Kidney capillary endothelial cell (primary cell): ENCODE measurements around the gene MED23.
A peak's percentile ranks its signal among the peaks of the same experiment; 100 is the strongest.

Experiments used
- DNase-seq: peaks from one replicate; pipeline ENCODE4 v3.0.0-alpha.2; 2018; ENCODE audit warnings: low spot score

The MED23 gene

DNA sequence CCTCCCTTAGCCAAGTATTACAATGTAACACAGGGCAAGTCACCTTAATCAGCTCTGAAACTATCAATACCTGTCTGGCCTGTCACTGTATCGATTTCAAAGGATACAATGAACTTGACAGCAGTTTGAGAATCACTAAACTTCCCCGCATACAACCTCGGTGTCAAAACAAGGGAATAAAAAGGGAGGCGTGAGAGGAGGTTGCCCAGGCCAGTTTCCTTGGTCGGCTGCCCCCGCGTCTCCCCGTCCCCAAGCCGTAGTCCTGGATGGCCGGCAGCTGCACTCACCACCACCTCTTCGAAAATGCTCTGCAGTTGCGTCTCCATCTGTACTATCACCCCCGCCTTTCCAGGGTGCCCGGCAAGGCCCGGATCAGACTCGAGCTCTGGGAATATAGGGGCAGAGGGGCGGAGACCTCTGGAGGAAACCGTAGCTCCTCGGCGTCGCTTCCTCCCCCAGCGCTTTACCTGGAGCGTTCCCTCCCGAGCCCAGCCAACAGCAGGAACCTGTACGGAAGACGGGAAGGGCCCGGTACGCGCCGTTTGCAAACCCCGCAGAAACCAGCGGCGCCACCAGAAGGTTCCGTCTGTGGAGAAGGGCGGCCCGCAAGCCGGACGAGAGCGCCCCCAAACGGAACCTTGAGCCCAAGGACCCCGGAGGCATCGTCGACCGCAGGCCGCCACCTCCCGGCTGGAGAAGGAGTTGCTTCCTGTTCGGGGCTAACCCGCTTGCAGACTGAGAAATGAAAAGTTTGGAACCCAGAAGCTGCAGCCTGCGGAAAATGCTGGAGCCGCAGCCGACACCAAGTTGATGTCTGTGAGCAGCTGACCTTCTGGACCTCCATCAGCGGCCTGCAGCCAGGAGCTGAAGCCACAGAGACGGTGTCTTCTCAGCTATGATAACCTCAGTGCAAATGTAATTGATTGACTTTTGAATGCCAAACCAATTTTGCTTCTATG is at the start of gene MED23:
MED23 (minus strand) TSS at position 519 of the 959 bp plus-strand sequence; CDS start at position 326, 193 bp downstream.
- peak; percentile 86 for DNase-seq

- DNase-seq, result no peak
Observed at GRCh38 chr6:131673184-131673583, 45.1 kb upstream of the MED23 start.

- DNase-seq, result peak; percentile 15
Observed at GRCh38 chr6:131669891-131670290, 41.8 kb upstream of the MED23 start.

GRCh38 chr6:131663578-131664165 is 35.6 kb upstream of the MED23 start:
- DNase-seq, result no peak

GRCh38 chr6:131660195-131660594 is 32.2 kb upstream of the MED23 start:
- DNase-seq, result peak; percentile 60

GRCh38 chr6:131658287-131658686 is 30.2 kb upstream of the MED23 start:
- DNase-seq, result no peak

DNA sequence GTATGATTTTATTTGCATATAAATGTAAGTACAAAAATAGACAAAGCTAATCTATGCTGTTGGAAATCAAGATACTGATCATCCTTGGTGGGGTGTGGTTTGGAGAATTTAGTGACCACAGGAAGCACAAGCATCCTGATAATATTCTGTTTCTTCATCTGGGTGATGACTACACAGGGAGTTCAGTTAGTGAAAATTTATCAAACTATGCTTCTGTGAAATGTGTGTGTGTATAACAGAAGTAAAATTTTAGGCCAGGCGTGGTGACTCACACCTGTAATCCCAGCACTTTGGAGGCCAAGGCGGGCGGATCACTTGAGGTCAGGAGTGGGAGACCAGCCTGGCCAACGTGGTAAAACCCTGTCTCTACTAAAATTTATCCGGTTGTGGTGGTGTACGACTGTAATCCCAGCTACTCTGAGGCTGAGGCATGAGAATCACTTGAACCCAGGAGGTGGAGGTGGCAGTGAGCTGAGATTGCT is 29.6 kb upstream of the MED23 start:
- DNase-seq, result no peak

- DNase-seq, result no peak
Observed at GRCh38 chr6:131657222-131657621, 29.2 kb upstream of the MED23 start.

GRCh38 chr6:131656667-131657066 is 28.6 kb upstream of the MED23 start:
- no peak for DNase-seq

DNA sequence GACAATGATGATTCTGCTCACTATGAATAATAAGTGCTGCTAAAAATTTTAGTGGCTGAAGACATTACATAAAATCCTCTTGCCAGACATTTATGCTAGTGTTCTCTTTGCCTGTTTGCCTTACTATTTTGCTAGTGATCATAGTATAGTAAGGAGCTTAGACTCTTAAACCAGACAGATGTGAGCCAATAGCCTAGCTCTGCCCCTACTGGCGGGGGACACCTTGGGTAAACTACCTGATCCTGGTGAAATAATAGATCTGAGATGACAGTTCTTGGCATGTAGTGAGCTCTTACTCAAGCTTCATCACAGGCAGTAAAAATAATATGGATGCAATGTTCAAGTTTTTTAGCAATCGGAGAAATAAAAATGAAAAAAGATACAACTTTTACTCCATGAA is 27.9 kb upstream of the MED23 start:
- no peak for DNase-seq

- no peak for DNase-seq
Observed at GRCh38 chr6:131655387-131655786, 27.3 kb upstream of the MED23 start.

DNA sequence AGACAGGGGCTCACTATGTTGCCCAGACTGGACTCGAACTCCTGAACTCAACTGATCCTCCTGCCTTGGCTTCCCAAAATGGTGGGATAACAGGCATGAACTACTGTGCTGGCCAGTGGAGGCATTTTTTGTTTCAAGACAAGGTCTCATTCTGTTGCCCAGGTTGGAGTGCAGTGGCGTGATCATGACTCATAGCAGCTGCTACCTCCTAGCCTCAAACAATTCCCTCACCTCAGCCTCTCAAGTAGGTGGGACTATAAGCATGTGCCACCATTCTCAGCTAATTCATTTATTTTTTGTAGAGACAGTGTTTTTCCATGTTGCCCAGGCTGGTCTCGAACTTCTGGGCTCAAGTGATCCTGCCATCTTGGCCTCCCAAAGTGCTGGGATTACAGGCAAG is 26.3 kb upstream of the MED23 start:
- DNase-seq, result no peak

- no peak for DNase-seq
Observed at GRCh38 chr6:131652472-131652871, 24.4 kb upstream of the MED23 start.

- DNase-seq, result no peak
Observed at GRCh38 chr6:131651782-131652181, 23.7 kb upstream of the MED23 start.

DNA sequence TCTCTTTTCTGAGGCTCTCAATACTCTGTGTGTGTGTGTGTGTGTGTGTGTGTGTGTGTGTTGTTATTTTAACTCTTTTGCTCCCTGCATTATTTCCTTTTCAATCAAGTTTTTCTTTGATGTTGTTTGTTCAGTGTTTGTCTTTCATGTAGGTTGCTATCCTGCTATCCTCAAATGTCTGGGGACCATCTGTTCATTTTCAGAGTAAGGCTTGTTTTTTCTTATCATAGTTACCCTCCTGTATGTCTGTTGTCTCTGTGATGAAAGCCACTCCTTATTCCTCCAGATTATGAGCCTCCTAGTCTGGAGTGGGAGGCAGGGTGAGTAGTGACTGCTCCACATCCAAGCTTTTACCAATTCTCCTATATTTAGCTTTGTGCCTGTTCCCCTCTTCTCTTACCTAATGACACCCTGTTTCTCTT is 18.2 kb upstream of the MED23 start:
- DNase-seq, result no peak

DNA sequence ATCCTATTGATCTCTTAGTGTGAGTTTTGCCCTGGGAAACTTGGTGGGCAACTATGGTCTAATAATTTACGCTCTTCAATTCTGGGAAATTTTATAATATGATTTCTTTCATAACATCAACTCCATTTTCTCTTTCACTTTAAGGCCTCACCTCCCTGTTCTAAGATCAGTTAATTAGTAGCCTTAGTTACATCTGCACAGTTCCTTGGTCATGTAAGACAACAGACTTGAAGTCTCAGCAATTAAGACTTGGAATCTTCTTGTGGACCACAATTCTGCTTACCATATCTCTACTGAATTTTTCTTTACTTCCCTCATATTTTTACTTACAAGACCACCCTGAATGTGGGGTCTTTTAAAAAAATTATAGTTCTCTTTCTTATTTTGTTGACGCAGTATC is 17.8 kb upstream of the MED23 start:
- no peak for DNase-seq

DNA sequence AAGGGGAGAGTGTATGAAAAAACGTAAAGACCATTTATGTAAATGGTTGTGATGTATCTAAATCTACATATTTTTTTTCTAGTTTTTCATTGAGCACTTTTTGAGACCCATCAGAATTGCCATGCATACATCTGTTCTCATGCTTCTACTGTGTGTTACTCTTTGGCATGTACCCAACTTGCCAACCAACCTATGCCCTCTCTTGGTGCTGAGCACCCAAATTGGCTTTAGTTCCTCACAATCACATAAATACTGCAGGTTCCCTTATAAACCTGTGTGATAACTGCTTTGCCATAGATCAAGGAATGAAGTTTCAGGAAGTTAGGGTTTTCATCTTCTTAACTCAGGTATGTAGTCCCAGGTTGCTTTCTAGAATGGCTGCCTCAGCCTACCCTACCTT is 16.9 kb upstream of the MED23 start:
- DNase-seq, result no peak

DNA sequence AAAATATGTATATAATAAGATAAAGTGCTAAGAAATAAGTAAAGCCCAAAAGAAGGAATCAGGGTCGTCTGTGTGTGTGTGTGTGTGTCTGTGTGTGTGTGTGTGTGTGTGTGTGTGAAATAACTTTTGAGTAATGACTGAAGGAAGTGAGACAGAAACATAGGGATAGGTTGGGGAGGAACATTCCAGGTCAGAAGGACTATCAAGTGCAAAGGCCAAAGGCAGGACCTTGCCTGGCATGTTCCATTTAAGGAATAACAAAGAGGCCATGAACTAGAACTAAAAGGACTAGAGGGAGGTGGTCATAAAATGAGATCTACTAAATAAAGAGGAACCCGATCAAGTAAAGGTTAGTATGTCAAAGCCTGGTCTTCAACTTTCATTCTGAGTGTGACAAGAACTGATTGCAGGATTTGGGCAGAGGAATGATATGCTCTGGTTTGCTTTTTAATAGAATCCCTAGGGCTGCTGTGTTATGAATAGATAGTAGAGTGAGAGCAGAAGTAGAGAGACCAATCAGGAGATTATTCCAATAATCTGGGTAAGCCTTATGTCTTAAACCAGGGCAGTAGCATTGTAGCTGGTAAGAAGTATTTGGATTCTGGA is 15.9 kb upstream of the MED23 start:
- DNase-seq, result no peak

DNA sequence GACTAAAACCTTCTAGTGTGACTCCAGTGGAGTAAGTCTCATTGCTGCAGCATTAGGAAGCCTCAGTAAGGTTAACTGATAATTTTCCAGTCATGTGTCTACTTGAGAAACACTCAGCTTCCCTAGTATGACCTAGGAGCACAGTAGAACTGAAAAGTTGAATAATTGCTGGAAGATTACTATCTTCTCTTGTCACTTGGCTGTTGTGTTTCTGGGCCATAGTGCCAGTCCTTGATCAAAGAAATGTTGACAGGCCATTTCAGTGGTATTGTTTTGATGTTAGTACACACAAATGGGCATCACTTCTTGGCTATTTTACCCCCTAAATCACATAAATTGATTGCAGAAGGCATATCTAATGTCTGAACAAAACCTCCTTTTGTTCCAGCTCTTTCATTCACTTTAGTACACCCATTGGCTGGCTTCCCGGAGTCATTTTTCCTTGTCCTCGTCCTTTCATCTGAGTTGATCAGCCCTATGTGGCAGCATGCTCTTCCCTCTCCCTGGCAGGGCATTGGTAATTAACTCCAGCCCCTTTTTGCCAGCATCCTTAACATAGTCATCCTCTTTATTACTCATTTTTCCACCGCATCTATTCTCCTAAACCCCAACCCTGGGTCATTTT is 15.1 kb upstream of the MED23 start:
- no peak for DNase-seq

GRCh38 chr6:131642565-131642964 is 14.5 kb upstream of the MED23 start:
- no peak for DNase-seq

- DNase-seq, result no peak
Observed at GRCh38 chr6:131641554-131641953, 13.5 kb upstream of the MED23 start.

GRCh38 chr6:131640576-131640975 is 12.5 kb upstream of the MED23 start:
- DNase-seq, result no peak
